Measurements from ENCODE around the gene SIGLECL1. TPM values are rescaled to one million over a fixed set of nuclear protein-coding genes. Genes with fewer than 3 reads are reported as not detected.

SIGLECL1 gene
- total RNA-seq (not detected in 2 replicates), polyA plus RNA-seq (not detected in 2 replicates), polyA minus RNA-seq (not detected in 2 replicates)
- not detected for total RNA-seq (2013)

DNA sequence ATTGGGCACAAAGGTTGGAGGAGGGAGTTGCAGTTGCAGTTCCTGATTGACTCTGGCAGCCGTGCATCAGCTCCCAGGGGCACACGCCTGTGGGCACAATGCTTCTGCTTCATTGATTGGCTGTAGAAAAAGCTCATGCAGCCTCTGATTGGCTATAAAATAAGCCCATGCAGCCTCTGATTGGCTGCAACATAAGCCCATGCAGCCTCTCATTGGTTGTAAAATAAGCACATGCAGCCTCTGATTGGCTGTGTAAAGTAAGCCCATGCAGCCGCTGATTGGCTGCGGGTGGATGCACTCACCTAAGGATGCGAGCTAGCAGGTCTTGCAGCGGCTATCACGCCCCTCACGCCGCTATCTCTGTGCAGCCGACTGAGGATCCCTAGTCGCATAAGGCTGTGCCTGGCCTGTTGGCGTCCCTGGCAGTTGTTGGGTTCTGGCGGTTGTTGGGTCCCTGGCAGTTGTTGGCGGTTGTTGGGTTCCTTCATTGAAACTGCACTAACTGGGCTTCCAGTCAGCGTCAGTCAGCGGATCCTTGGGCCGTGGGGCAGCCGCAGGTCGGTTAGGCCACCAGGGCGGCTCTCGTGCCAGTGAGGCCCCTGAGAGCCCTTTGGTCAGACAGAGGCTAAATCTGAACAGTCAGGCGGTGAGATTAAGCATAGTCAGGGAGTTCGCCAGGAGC, at the start of gene SIGLECL1:
Gene SIGLECL1, plus strand, starts transcription at position 295 of the 682 bp plus-strand sequence. CDS start 12,993 bp downstream, outside the sequence.
- no peak within 1 kb of the TSS for H3K4me3 Mint-ChIP-seq
- Histone ChIP-seq H2AFZ (ENCODE audit: insufficient read depth, low read depth, low read length, poor library complexity, severe bottlenecking) (no peak within 1 kb of the TSS), H3K36me3 (replicated peaks in 1 of 2; ENCODE audit: control extremely low read depth in 1 of 2, control insufficient read depth in 1 of 2, extremely low read depth in 1 of 2, insufficient read depth in 2 of 2, low read length in 1 of 2) (no peaks in the 10 kb centered on the region), H3K4me2 (replicated peaks; ENCODE audit: low read depth, low read length, poor library complexity, severe bottlenecking) (no peak within 1 kb of the TSS), H3K27me3 (replicated peaks in 1 of 4; ENCODE audit: control extremely low read depth in 1 of 4, control insufficient read depth in 3 of 4, insufficient read depth in 4 of 4, low read length in 3 of 4) (peaks cover 0 to 5% (median 1%) of the 10 kb centered on the region in 4 experiments), H3K9me3 (ENCODE audit: control extremely low read depth in 1 of 3, control insufficient read depth in 2 of 3, insufficient read depth in 1 of 3, low read length in 2 of 3) (peaks cover 0 to 11% (median 0%) of the 10 kb centered on the region in 3 donors), H3K27ac (ENCODE audit: low read length in 2 of 2) (no peak within 1 kb of the TSS), H3K9ac (ENCODE audit: low read length) (no peak within 1 kb of the TSS), H3K4me1 (ENCODE audit: control insufficient read depth in 2 of 2, insufficient read depth in 2 of 2, low read length in 2 of 2) (no peaks in the 10 kb centered on the region), H3K4me3 (ENCODE audit: control extremely low read depth in 1 of 5, extremely low read depth in 1 of 5, insufficient read depth in 1 of 5, low read depth in 2 of 5, low read length in 4 of 5) (no peak within 1 kb of the TSS), H4K20me1 (ENCODE audit: control insufficient read depth, insufficient read depth, low read length, poor library complexity, severe bottlenecking) (no peaks in the 10 kb centered on the region), H3K79me2 (ENCODE audit: control insufficient read depth, insufficient read depth, low read length) (no peaks in the 10 kb centered on the region)
- no peak within 1 kb of the TSS for H3K27ac Mint-ChIP-seq
- no peaks in the 10 kb centered on the region for H3K4me1 Mint-ChIP-seq
- no peaks in the 10 kb centered on the region for H3K9me3 Mint-ChIP-seq (ENCODE audit: insufficient read depth)
- intact Hi-C loops (cut with micrococcal nuclease) = no loop called here
- WGBS (ENCODE audit: insufficient coverage) = 94% methylated on average over 23 of the region's 23 CpGs
- TF ChIP-seq, protein P1, sequence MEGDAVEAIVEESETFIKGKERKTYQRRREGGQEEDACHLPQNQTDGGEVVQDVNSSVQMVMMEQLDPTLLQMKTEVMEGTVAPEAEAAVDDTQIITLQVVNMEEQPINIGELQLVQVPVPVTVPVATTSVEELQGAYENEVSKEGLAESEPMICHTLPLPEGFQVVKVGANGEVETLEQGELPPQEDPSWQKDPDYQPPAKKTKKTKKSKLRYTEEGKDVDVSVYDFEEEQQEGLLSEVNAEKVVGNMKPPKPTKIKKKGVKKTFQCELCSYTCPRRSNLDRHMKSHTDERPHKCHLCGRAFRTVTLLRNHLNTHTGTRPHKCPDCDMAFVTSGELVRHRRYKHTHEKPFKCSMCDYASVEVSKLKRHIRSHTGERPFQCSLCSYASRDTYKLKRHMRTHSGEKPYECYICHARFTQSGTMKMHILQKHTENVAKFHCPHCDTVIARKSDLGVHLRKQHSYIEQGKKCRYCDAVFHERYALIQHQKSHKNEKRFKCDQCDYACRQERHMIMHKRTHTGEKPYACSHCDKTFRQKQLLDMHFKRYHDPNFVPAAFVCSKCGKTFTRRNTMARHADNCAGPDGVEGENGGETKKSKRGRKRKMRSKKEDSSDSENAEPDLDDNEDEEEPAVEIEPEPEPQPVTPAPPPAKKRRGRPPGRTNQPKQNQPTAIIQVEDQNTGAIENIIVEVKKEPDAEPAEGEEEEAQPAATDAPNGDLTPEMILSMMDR (IDR thresholded peaks at IDR 0.05) = no peak
- H3K27me3 Mint-ChIP-seq = peaks cover 17% of the 10 kb centered on the region
- CTCF ChIA-PET = no interaction called here
- ATAC-seq (ENCODE audit: low read depth) = no peak
- no peak for DNase-seq
- POLR2A ChIA-PET = no interaction called here

DNA sequence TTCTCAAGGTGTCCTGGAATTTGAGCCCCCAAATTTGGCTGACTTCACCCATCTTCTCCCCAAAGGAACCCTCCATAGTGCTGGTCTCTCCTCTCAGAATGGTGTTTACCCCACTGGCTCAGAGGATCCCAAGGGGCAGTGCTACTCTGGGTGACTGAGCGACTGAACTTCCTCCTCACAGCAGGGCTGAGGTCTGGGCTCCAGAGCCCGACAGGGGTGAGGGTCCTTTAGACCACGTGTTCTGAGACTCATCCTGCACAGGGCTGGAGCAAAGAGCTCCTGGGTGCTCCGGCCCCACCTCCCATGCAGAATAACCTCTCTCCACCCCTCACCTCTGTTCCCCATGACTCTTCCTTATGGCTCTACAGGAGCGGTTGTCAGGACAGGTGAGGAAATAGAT, 49.2 kb upstream of the SIGLECL1 start:
- no peak for ATAC-seq (ENCODE audit: low read depth)
- no peak overlapping the region for H3K4me2 ChIP-seq (replicated peaks; ENCODE audit: low read depth, low read length, poor library complexity, severe bottlenecking)
- ChIA-PET CTCF (no interaction called here), POLR2A (no interaction called here)
- Mint-ChIP-seq H3K27ac (no peak overlapping the region), H3K9me3 (ENCODE audit: insufficient read depth) (no peaks in the 10 kb centered on the region), H3K4me1 (no peaks in the 10 kb centered on the region), H3K4me3 (no peak overlapping the region), H3K27me3 (peaks cover 31% of the 10 kb centered on the region)
- H3K9ac ChIP-seq (ENCODE audit: low read length) = no peak overlapping the region
- H3K4me1 ChIP-seq (ENCODE audit: control insufficient read depth in 2 of 2, insufficient read depth in 2 of 2, low read length in 2 of 2) = no peaks in the 10 kb centered on the region
- no peak overlapping the region for H3K4me3 ChIP-seq (ENCODE audit: control extremely low read depth in 1 of 5, extremely low read depth in 1 of 5, insufficient read depth in 1 of 5, low read depth in 2 of 5, low read length in 4 of 5)
- H3K27ac ChIP-seq (ENCODE audit: low read length in 2 of 2) = no peak overlapping the region
- TF ChIP-seq EZH2 (IDR thresholded peaks at IDR 0.05; ENCODE audit: borderline replicate concordance, insufficient read depth, low read depth, low read length, poor library complexity, severe bottlenecking) = no peak
- TF ChIP-seq, protein P1 (IDR thresholded peaks at IDR 0.05) = no peak
- intact Hi-C loops (cut with micrococcal nuclease) = no loop called here
- DNase-seq = no peak
- no peaks in the 10 kb centered on the region for H3K79me2 ChIP-seq (ENCODE audit: control insufficient read depth, insufficient read depth, low read length)
- 0% methylated on average over 3 of the region's 5 CpGs for WGBS (ENCODE audit: insufficient coverage)
- peaks cover 0 to 10% (median 1%) of the 10 kb centered on the region in 4 experiments for H3K27me3 ChIP-seq (replicated peaks in 1 of 4; ENCODE audit: control extremely low read depth in 1 of 4, control insufficient read depth in 3 of 4, insufficient read depth in 4 of 4, low read length in 3 of 4)
- H3K9me3 ChIP-seq (ENCODE audit: control extremely low read depth in 1 of 3, control insufficient read depth in 2 of 3, insufficient read depth in 1 of 3, low read length in 2 of 3) = no peaks in the 10 kb centered on the region
- no peaks in the 10 kb centered on the region for H4K20me1 ChIP-seq (ENCODE audit: control insufficient read depth, insufficient read depth, low read length, poor library complexity, severe bottlenecking)
- no peak overlapping the region for H2AFZ ChIP-seq (ENCODE audit: insufficient read depth, low read depth, low read length, poor library complexity, severe bottlenecking)
- no peaks in the 10 kb centered on the region for H3K36me3 ChIP-seq (replicated peaks in 1 of 2; ENCODE audit: control extremely low read depth in 1 of 2, control insufficient read depth in 1 of 2, extremely low read depth in 1 of 2, insufficient read depth in 2 of 2, low read length in 1 of 2)

All from B cell (primary cell).